ENCODE measurements around the gene PAMR1. TPM values are rescaled to one million over a fixed set of nuclear protein-coding genes. Genes with fewer than 3 reads are reported as not detected.
A peak's percentile ranks its signal among the peaks of the same experiment; 100 is the strongest.
"Not testable (repeated sequence)": the region's sequence is repeated elsewhere in the genome, so short reads cannot be mapped to it uniquely, and the experiment has no call there.

Gene PAMR1
- total RNA-seq, 1 donor from 2014 or later = 7.6 TPM

DNA sequence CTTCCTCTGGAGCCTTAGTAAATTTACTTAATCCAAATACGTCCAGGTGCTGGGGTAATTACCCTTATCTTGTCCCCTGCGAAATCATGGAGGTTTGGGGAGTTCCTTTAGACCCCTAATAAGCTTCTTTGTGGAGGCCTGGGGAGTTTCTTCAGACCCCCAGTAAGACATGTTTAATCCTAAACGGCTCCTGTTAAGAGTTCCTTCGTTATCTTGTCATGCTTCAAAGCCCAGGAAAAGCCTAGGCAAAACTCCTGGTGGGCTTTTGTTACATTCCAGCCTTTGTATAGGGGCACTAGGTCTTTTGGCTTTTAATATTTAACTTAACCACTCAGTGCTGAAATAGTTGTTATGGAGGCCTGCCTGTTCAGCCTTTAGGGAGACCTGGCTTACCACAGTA lies 18.1 kb upstream of the PAMR1 start:
- no peak for DNase-seq (ENCODE audit: low spot score)

DNA sequence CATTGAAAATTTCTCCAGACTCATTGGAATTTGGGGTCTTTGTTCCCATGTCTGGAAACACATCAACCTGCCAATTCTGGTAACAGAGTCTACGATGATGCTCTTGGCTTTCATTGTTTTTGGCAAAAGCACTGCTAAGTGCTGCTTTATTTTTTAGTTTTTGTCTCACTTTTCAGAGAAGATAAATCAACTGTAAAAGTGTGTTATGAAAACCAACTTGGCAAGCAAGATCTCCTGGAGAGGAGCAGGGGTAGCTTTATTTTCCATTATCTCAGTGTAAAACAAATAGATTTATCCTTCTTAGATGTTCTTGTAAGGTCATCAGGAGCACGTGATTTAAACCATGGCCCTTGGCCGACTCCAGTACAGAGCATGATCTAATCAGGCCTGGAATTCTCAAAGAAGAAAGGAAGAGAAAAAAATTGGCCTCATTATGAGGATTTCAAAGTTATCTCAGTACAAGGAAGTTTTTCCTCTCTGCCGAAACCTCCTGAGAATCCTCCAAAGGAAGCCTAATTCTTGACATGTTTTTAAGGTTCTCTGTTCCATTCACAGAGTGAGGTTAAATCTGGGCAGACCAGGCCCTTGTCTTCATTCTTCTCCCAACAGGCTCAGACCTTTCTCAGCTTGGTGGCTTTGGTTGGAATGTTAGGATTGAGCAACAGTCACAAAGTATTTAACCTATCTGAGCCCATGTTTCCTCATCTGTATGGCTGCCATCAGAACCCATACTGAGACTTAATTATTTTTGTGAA lies 16.4 kb upstream of the PAMR1 start:
- no peak for DNase-seq (ENCODE audit: low spot score)

DNA sequence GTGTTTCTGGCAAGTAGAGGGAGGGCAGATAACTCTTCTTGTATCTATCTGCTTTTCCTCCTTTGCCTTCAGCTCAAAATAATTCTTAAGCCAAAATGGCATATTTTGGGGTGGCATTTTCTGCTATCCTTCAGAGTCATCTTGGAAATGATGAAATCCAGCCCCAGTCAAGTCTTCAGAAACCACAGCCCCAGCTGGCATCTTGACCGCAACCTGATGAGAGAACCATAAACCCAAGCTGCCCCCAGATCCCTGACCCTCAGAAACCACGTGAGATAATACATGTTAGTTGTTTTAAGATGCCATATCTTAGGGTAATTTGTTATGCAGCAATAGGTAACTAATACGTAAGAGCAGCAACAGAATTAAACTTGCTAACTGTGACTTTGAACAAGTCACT lies 15.1 kb upstream of the PAMR1 start:
- no peak for DNase-seq (ENCODE audit: low spot score)

DNA sequence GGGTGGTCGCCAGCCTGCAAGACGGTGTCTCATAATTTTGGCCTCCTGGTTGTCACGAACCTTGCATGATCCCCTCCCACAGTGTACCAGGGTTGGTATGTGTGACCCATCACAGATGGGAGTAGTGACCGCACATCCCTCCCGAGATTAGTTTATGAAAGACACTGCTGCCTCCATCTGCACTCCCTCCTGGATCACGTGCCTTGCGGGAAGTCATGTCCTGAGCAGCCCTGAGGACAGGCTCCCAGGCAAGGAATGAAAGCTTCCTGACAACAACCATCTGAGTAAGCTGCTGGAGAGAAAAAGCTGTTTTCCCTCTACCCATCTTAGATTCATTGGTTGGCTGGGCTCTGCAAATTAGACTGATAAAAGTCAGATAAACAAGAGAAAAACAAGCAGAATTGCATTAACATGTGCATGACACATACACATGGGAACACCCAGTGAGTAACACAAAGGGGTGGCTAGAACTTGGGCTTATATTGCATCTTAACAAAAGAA lies 14.4 kb upstream of the PAMR1 start:
- peak; percentile 35 for DNase-seq (ENCODE audit: low spot score)

DNA sequence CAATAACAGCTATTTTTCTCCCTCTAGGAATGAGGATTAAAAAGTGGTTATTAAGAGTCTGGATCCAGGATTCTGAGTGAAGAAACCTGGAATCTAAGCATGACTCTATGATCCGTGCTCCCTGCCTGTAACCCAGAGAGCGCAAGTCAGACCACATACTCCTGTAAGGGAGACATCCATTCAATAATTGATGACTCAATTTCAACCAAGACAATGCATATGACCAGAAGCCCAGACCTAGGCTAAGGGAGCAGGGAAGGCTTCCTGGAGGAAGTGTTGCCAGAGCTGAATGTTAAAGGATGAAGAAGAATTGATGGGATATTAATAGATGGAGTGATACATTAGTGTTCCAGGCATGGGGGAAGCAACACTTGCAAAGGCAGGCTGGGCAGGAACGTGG lies 13.8 kb upstream of the PAMR1 start:
- DNase-seq (ENCODE audit: low spot score) = no peak

DNA sequence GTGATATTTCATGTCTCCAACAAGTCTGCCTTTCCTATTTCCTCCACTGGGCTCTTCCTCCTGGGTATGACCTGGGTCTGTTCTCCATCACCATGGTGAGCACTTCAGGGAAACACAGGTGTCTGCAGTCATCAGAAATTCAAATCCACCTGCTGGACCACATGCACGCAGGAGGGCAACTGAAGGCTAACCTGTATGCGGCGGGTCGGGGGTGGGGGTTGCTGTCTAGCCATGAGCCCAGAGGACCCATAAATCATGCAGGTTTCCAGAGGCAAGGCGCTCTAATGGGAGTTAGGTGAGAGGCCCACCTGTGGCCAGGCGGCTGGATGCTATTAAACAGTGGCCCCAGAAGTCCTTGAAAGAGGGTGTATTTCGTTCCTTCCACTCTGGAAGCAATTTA lies 11.1 kb upstream of the PAMR1 start:
- no peak for DNase-seq (ENCODE audit: low spot score)

DNA sequence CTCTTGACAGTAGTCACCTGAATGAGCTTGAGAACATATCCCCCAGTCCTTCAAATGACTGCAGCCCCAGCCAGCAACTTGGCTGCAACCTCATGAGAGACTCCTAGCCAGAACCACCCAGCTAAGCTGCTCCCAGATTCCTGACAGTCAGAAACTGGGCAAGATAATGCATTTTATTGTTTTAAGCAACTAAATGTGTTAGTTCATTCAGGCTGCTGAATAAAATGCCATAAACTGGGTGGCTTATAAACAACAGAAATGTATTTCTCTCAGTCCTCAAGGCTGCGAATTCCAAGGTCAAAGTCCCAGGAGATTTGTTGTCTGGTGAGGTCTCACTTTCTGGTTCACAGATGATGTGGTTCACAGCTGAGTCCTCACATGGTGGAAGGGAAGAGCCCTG lies 5.8 kb upstream of the PAMR1 start:
- no peak for DNase-seq (ENCODE audit: low spot score)

DNA sequence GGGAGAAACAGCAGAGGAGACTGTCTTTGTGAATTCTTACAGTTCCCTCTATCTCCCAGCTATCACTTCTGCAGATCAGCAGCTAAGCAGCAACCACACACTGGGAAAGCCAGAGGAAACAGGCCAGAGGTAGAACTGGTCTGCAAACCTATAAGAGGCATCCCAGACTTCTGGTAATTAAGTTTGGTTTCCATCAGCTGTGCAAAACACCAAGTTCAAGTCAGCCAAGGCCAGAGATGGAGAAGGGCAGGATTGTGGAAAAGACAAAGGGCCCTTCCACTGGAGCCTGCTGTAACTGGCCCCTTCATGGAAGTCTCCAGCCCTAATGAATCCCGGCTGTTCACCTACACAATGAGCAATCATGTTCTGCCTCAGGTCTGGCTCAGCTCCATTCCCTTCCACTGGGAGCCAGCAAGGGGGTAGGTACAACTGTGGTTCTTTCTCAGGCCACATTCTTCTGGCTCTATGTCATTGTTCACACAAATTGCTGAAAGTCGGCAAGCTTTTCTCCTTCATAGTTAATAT lies 4.6 kb upstream of the PAMR1 start:
- DNase-seq (ENCODE audit: low spot score) = no peak

DNA sequence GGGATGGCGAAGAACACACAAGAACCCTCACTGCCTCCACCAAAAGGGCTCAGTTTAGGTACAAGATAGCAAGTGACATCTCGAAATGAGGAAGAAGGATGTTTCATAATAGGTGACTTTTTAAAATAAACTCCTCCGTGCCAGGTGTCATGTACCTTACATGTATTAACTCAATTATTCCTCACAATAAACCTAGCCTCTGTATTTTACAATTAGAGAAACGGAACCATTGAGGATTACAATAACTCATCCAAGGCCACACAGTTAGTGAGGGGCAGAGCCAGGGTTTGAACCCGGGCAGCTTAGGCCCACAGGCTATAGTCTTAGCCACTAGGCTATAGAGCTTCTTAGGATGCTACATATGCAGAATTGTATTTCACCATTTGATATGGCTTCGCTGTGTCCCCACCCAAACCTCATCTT lies 965 bp upstream of the PAMR1 start:
- DNase-seq (ENCODE audit: low spot score) = no peak

DNA sequence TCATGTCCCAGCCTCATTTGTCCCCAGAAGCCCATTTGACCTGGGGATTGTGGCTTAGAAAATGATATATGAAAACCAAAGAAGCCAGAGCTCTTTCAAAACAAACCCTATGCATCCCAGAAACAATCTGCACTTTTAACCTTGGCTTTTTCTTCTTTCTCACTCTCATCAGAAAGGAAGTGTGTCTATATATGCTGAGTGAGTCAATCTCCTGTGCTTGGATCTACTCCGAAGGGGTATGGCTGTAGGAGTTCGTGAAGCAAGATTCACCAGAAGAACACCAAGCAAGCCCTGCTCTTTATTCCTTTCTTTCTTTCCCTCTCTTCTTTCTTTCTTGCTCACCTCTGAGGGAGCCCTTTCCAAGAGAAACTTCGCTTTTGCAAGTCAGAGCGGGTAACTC lies 636 bp downstream of the PAMR1 start:
- DNase-seq (ENCODE audit: low spot score) = no peak

DNA sequence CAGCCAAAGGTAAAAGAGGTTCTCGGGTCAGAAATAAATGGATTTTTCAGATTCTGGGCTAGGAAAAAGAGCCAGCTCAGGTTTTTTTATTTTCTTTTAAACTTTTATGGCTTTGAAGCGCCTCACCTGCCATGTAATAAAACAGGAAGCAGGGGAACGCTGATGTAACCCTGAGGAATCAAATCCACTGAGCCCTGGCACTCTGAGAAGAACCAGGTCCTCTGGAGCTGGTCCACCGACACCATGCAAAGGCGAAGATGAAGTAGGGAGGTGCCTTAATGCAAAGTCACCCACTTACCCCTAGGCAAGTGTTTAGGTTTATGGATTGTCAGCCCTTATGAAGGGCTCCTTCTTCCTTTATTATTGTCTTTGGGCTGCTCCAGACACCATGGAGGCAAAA lies 1.6 kb downstream of the PAMR1 start:
- DNase-seq (ENCODE audit: low spot score) = no peak

DNA sequence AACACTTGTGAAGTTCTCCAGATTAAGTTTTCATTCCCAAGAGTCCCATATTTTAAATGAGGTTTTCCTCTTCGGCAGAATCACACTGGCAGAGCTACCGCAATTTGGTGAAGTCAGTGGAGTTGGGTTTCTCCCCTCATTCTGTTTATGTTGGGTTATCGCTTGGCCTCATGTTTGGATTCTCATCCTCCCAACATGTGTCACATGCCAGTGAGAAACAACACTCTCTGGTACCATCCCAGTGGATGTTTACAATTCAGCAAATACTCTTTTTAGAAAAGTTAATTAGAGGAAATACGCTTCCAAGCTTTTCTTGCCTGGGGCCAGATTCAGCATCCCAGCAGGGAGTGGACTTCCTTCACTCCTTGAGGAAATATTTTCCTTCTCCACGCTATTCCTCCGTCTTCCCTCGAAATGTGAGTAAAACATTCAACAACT lies 2.1 kb downstream of the PAMR1 start:
- no peak for DNase-seq (ENCODE audit: low spot score)

DNA sequence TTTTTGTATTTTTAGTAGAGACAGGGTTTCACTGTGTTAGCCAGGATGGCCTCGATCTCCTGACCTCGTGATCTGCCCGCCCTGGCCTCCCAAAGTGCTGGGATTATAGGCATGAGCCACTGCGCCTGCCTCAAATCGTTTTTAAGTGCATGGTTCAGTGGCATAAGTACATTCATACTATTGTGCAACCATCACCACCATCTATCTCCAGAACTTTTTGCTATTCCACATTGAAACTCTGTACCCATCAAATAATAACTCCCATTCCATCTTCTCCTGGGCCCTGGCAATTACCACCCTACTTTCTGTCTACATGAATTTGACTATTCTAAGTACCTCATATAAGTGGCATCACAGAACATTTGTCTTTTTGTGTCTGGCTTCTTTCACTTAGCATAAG lies 3.3 kb downstream of the PAMR1 start:
- DNase-seq (ENCODE audit: low spot score) = not testable (repeated sequence)

DNA sequence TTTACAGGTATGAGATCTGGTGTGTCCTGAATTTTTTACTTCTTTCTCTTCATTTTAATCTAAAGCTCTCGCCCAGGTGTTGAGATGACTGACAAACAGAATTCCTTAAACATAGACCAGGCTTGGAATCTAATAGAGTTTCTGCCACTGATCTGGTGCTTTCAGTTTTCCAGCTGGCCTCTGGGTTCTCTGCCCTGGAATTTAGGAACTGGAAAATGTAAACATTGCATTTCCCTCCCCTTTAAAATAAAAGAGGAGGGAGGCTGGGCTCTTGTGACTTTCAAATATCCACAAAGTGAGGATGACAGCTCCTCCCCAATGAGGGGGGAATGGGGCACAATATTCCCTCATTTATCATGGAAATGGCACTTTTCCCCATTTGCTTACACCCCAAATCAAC lies 5.0 kb downstream of the PAMR1 start:
- DNase-seq (ENCODE audit: low spot score) = no peak

DNA sequence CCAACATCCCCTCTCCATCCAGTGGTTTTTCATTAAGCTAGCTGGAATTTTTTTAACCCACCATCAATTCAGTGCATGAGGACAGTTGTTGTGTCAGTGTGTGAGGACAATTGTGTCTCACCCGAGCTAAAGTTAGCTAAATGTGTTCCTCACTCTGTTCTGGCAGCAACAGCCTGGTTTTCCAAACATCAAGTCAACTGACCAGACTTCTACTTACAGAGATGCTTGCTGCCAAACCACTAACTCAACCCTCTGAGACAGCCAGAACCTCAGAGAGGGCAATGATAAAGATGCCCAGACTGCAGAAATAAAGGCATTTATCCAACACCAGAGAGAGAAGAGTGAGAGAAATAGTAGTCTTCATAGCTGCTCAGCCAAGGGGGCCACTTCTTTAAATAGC lies 6.7 kb downstream of the PAMR1 start:
- DNase-seq (ENCODE audit: low spot score) = no peak

DNA sequence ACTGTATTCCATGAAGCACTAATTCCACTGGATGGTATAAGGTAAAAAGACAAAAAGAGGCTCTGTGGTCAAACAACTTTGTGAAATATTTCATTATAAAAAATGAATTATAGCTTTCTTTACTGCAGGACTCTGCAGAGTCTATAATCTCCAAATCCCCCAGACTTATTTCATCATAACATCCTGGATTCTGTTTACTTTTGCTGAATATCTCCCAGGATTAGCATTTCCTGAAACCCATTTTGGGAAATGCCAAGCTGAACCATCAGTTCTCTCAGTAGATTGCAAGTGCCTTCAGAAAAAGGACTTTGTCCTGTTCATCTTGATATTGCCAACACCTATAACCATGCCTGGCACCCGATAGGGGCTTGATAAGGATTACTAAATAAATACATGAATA lies 7.9 kb downstream of the PAMR1 start:
- DNase-seq (ENCODE audit: low spot score) = no peak

DNA sequence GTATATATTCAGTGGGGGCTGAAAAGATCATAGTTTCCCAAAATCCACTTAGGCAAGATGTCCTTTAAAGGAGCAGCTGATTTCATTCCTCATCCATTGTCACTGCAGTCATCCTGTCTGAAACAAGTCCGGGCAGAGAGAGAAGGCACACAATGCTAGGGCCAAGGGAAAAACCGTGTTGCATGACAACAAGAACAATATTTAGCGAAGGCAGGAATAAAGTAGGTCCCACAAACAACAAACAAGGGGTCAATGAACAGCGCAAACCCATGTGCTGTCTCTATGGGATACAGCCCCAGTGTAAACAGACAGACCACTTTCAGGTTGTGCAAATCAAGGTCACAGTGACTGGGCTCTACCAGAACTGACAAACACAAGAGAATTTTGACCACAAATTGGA lies 9.0 kb downstream of the PAMR1 start:
- DNase-seq (ENCODE audit: low spot score) = no peak

DNA sequence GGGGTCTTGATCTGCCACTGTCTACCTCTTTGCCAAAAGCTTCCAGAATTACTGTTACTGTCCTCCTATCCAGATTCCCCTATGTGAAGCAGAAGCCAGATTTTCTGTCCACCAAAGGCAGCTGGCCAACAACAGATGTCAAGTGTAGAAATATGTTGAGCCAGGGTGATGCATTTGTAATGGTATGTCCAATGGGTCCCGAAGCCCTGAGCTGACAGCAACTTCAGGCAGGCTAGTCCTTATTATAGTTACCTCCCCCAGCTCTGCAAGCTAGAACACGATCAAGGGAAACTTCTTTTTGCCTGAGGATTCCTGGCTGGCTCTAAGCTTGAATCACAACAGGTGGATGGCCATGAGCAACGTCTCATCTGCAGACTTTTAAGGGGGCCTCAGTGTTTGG lies 10.2 kb downstream of the PAMR1 start:
- no peak for DNase-seq (ENCODE audit: low spot score)

DNA sequence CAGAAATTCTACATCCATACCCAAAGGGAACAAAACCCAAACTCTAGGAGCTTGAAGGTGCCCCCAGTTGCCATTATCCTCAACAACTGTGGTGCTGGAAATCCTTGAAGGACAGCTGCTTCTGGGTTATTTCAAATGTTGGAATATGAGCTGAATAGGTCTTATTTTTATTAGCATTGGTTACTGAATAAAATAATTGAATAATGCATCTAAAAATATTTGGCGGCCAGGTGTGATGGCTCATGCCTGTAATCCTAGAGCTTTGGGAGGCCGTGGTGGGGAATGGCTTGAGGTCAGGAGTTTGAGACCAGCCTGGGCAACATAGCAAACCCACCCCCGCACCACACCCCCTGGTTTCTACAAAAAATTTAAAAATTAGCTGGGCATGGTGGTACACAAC lies 10.9 kb downstream of the PAMR1 start:
- DNase-seq (ENCODE audit: low spot score) = no peak

DNA sequence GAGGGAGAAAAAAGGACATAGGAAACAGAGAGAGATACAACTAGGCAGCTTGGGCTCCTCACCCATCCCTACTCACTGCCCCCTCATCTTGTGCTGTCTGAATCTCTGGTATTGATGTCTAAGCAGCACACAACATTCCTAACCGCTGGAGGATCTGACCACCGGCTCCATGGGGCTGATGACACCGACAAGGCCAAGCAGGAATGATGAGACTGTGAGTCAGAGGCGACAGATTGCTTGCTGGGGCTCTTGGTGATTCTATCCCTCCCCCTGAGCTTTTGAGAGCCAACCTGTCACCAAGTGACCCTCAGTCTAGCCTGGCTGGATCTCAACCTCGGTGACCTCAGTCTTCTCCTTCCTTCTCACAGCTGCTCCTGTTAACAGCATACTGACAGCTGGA lies 13.8 kb downstream of the PAMR1 start:
- DNase-seq (ENCODE audit: low spot score) = no peak

DNA sequence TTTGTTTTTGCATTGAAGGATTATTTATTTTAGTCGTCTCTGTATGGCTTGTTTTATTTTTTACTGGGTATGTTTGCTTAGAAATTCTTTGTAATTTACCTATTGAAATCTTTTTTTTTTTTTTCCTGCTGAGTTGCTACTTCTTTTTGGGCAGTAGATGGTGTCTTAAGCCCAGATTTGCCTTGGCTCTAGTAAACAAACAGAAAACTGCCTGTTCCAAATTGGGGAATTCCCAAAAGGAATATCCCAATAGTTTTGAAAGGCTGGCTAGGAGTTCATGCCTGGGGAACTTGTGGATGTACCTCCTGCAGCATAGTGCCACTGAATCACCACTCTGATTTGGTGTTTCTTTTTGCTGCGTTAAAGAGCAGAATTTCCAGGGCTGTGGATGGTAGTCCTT lies 17.7 kb downstream of the PAMR1 start:
- no peak for DNase-seq (ENCODE audit: low spot score)

DNA sequence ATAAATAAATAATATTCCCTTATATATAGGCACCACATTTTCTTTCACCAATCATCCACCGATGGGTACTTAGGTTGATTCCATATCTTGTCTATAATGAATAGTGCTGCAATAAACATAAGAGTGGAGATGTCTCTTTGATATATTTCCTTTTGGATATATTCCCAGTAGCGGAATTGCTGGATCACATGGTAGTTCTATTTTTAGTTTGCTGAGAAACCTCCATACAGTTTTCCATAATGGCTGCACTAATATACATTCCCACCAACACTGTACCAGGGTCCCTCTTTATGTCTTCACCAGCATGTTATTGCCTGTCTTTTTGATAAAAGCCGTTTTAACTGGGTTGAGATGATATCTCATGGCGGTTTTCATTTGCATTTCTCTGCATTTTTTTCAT lies 23.6 kb downstream of the PAMR1 start:
- DNase-seq (ENCODE audit: low spot score) = no peak

DNA sequence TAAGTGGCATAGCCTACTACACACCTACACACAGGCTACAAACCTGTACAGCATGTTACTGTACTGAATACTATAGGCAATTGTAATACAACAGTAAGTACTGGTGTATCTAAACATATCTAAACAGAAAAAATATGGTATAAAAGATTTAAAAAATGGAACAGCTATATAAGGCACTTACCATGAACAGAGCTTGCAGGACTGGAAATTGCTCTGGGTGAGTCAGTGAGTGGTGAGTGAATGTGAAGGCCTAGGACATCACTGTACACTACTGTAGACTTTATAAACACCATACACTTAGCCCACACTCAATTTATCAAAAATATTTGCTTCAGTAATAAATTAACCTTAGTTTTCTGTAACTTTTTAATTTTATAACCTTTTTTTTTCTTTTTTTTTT lies 24.7 kb downstream of the PAMR1 start:
- DNase-seq (ENCODE audit: low spot score) = no peak

DNA sequence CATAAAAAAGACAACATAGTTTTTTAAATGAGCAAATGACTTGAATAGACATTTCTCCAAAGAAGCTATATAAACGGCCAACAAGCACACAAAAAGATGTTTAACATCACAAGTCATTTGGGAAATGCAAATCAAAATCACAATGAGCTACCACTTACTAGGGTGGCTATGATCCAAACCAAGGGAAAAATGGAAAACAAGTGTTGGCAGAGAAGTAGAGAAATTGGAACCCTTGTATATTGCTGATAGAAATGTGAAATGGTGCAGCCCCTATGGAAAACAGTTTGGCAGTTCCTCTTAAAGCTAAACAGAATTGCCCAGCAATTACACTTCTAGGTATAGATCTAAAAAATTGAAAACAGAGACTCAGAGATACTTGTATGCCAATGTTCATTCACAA lies 29.0 kb downstream of the PAMR1 start:
- DNase-seq (ENCODE audit: low spot score) = no peak
